Left colon (tissue), 2 donors: ENCODE results near the gene FLNC. TPM values are rescaled to one million over a fixed set of nuclear protein-coding genes. Genes with fewer than 3 reads are reported as not detected.

Experiments used
- ATAC-seq: fragments of 200-7000 bp; cut with Tn5 transposase; one replicate; pipeline ENCODE4 v1.9.1; 2020; ENCODE audit warnings: mild to moderate bottlenecking, moderate library complexity
- DNase-seq, 2 donors: peaks; one replicate each; pipeline ENCODE4 v3.0.0-alpha.2; 2020
- intact Hi-C, 2 donors: fragments of 100-400 bp; cut with DNase I in 1 of 2; cut with micrococcal nuclease in 1 of 2; formaldehyde crosslinking; loops; one replicate each; pipeline versions ENCODE4 v1.11.2 to v1.14.0; 2022; cut with DNase I, micrococcal nuclease
- total RNA-seq, 2 donors: library from RNA; stranded (reverse); fragmentation: NEBNext Ultra II Directional; extraction: Animal tissue kit (Norgen Biotek cat#: 25700); gene quantifications; one replicate each; pipeline ENCODE4 v1.2.1, GENCODE V29; 2021
- donor health status: DM: no; HTN: no; CAD: no.
- donor health status: DM: yes; HTN: yes; CAD: no.

Gene FLNC
- total RNA-seq, 2 donors from 2014 or later = 2.4 to 41.4 TPM

DNA sequence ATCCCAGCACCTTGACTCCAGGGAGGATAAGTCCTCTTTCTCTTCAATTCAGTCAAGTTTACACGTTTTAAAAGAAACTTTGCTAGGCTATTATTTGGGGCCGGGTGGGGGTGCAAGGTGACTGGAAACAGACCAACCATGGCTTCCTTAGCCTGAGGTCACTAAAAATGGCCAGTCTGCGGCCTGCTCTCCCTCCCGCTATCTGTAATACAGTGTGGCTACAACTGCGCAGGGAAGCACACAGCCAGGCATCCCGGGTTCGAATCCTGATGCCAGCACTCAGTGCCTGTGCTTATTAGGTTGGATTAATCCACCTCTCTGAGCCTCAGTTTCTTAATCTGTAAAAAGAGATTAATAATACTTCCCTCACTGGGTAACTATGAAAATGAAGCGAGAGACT lies 51.9 kb downstream of the FLNC start:
- DNase-seq (no peak), ATAC-seq (no peak)
- intact Hi-C loops = no loop called here

DNA sequence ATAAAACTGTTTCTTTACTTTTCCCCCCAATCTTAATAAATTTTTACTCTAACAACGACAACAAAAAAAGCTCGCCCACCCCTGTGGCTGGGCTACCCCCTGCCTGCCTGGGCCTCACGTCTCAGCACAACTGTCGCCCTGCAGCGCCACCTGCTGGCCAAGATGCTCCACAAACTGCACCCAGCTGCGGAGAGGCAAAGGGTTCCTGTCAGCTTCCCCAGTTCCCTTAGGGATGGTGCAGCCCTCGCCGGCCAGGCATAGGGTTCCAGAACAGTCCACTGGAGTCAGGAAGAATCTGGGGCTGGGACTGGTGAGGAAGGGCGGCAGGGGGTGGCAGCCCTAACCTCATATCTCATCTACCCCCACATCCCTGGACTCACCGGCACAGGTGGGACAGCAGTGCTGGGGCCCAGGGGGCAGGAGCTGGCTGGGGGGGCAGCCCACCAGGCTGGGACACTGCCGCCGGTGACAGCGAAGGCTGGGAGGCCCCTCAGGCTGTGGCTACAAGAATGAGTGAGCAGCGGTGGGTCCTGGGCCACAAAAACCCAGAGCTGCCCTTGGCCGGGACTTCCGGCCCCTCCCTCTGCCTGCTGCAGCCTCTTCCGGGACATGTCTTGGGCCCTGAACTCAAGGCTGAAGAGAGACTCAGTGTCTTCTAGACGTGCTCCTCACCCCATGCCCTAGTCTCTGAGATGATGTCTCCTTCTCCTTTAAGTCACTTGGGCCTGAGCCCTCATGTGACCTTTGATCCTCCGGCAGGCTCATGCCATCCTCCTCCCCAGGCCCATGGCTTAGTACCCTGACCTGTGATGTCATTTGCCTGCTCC lies 53.6 kb downstream of the FLNC start:
- DNase-seq (peak; percentile 64 to 91), ATAC-seq (peak; percentile 71)
- intact Hi-C loops = no loop called here

GRCh38 chr7:128884561-128885369 lies 54.6 kb downstream of the FLNC start:
- DNase-seq = peak in 1 of 2 donors; percentile 18
- intact Hi-C loops = no loop called here
- ATAC-seq = no peak

- DNase-seq (peak in 1 of 2 donors; percentile 21), ATAC-seq (no peak)
- intact Hi-C loops = no loop called here
Observed at GRCh38 chr7:128885370-128886187, 55.4 kb downstream of the FLNC start.

- intact Hi-C loops = no loop called here
- ATAC-seq (no peak), DNase-seq (peak in 1 of 2 donors; percentile 18)
Observed at GRCh38 chr7:128886391-128887168, 56.4 kb downstream of the FLNC start.

- no peak for ATAC-seq
- DNase-seq = peak in 1 of 2 donors; percentile 15
- intact Hi-C loops = no loop called here
Observed at GRCh38 chr7:128887169-128888038, 57.2 kb downstream of the FLNC start.

- no peak for ATAC-seq
- intact Hi-C loops = no loop called here
- no peak for DNase-seq
Observed at GRCh38 chr7:128888039-128888755, 58.0 kb downstream of the FLNC start.

GRCh38 chr7:128888756-128889095 lies 58.5 kb downstream of the FLNC start:
- peak in 1 of 2 donors; percentile 19 for DNase-seq
- intact Hi-C loops = no loop called here
- ATAC-seq = no peak

GRCh38 chr7:128889121-128889520 lies 58.9 kb downstream of the FLNC start:
- DNase-seq = peak in 1 of 2 donors; percentile 15
- ATAC-seq = no peak
- intact Hi-C loops = no loop called here

GRCh38 chr7:128890306-128891109 lies 60.3 kb downstream of the FLNC start:
- intact Hi-C loops = no loop called here
- peak; percentile 72 for ATAC-seq
- DNase-seq = peak; percentile 66 to 72

DNA sequence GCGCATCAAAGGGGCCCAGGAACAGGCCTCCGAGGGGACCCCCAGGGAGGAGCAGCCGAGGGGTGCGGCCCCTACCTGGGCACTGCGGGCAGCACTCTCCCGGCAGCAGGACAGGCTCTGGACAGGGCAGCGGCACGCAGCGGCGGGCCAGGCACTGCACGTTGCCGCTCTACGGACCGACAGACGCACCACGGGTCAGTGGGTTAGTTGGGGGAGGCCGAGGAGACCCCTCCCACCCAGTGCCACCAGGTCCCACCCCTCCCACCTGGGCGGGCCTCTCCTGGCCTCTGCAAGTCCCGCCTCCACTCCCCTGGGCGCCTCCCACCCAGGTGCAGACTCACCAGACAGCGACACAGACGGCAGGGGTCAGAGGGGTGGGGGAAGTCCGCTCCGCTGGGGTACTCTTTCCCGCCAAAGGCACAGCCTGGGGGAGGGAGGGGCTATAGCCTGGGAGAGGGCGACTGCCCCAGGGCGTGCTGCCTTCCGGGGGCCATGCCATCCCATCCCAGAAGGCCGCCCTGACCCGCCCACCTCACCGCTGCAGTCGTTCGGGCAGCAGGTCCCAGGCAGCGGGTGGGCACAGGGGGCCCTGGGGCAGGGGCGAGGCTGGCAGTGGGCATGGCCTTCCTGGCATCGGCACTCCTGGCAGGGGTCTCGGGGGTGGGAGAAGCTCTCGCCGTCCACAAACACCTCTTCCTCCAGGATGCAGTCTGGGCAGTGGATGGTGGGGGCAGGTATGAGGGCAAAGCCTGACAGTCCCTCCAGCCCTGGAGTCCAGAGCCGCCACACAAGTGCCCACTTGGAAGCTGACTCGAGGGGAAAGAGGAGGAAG lies 61.1 kb downstream of the FLNC start:
- intact Hi-C loops = no loop called here
- DNase-seq (peak in 1 of 2 donors; percentile 61), ATAC-seq (peak; percentile 31)

- peak in 1 of 2 donors; percentile 14 for DNase-seq
- intact Hi-C loops = no loop called here
- no peak for ATAC-seq
Observed at GRCh38 chr7:128891942-128892269, 61.7 kb downstream of the FLNC start.

GRCh38 chr7:128892521-128893250 lies 62.5 kb downstream of the FLNC start:
- intact Hi-C loops = no loop called here
- peak in 1 of 2 donors; percentile 45 for DNase-seq
- ATAC-seq = peak; percentile 61

DNA sequence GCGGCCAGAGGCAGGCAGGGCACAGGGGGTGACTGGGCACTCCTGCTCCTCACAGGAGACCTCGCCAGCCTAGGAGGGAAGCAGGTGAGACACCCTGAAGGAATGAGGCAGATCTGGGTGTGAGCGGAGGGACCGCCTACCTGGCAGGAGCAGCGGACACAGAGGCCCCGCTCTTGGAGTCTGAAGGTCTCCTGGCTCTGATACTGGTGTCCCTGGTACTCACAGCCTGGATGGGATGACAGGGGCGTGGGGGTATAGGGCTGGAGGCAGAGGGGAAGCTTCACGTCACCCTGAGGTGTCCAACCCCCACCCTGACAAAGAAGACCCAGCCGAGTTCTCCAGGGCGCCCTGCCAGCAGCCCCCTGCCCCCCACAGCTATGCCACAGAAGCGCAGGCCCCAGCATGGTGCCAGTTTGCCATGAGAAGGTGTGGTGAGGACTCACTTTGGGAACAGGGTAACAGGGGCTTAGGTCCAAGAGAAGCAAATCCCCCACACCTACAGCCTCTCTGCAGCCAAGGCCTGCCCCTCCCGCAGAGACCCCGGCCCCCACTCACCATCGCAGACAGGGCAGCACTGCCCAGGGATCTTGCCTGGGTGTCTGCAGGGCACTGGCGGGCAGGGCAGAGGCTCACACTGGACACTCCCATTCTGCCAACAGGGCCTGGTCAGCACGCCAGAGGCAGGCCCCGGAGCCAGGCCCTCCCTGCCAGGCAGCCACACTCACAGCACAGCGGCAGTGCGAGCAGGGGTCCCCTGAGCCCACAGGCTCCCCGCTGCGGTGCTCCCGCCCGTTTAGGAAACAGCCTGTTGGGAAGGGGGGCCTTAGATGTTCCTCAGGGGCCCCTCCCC lies 63.3 kb downstream of the FLNC start:
- DNase-seq (peak; percentile 32 to 63), ATAC-seq (peak; percentile 62)
- intact Hi-C loops = no loop called here
